K562 (cell line): ENCODE results near the gene SLC2A4RG. TPM values are rescaled to one million over a fixed set of nuclear protein-coding genes. Genes with fewer than 3 reads are reported as not detected.

Experiments
- ADNP ChIP-seq: fragments of 200-800 bp; sonication (Bioruptor generic); IDR thresholded peaks from 2 replicates; pipeline ENCODE4 v1.6.1; 2016; ENCODE audit warnings: missing genetic modification characterization, missing compliant biosample characterization
- ARID3A ChIP-seq: IDR thresholded peaks from 2 replicates; pipeline ENCODE4 v1.6.1; 2012; ENCODE audit warnings: low read depth, low read length, improper control_type of control experiment, borderline replicate concordance
- CEBPG ChIP-seq, 3 experiments: fragments of 200-800 bp in 1 of 3; sonication (Bioruptor generic) in 1 of 3; sonication (generic) in 1 of 3; formaldehyde crosslinking in 1 of 3; IDR thresholded peaks in 2 of 3; conservative IDR thresholded peaks in 1 of 3; 2 replicates each; pipeline versions ENCODE4 v1.6.1 to v1.8.0; 2016 to 2022; ENCODE audit warnings: missing compliant biosample characterization in 2 of 3, missing genetic modification characterization in 2 of 3, mild to moderate bottlenecking in 1 of 3, missing genetic modification reagents in 1 of 3
- E2F6 ChIP-seq, 2 experiments: IDR thresholded peaks; 2 replicates each; pipeline ENCODE4 v1.6.1; 2011; ENCODE audit warnings: borderline replicate concordance in 1 of 2, control low read depth in 1 of 2, low read depth in 1 of 2, low read length in 1 of 2, mild to moderate bottlenecking in 1 of 2, mixed read lengths in 1 of 2, moderate library complexity in 1 of 2; ENCODE audit not compliant: insufficient read depth in 1 of 2, insufficient read length in 1 of 2, poor library complexity in 1 of 2, severe bottlenecking in 1 of 2; ENCODE audit errors: extremely low read depth in 1 of 2
- ELK1 ChIP-seq: sonication (generic); formaldehyde crosslinking; IDR thresholded peaks from 2 replicates; pipeline ENCODE4 v1.8.1; 2022; ENCODE audit warnings: missing genetic modification reagents
- FOSL1 ChIP-seq: fragments of 200-800 bp; sonication (Bioruptor generic); conservative IDR thresholded peaks from 2 replicates; pipeline ENCODE4 v1.6.1; 2016; ENCODE audit warnings: missing genetic modification characterization, missing compliant biosample characterization
- GABPA ChIP-seq: fragments of 200-800 bp; sonication (Bioruptor generic); conservative IDR thresholded peaks from 2 replicates; pipeline ENCODE4 v1.6.1; 2016; ENCODE audit warnings: low read depth, missing genetic modification characterization, missing compliant biosample characterization
- GTF2E2 ChIP-seq: fragments of 200-800 bp; sonication (Bioruptor generic); IDR thresholded peaks from 2 replicates; pipeline ENCODE4 v1.6.1; 2016; ENCODE audit warnings: missing genetic modification characterization, missing compliant biosample characterization
- JUND ChIP-seq, 2 experiments: IDR thresholded peaks; 2 replicates in 1 of 2; 3 replicates in 1 of 2; pipeline ENCODE4 v1.6.1; 2011; ENCODE audit warnings: borderline replicate concordance in 2 of 2, low read depth in 2 of 2, low read length in 2 of 2, improper control_type of control experiment in 1 of 2, missing biosample characterization in 1 of 2, missing genetic modification characterization in 1 of 2, missing genetic modification reagents in 1 of 2
- NEUROD1 ChIP-seq: fragments of 150-350 bp; IDR thresholded peaks from 2 replicates; pipeline ENCODE4 v1.6.1; 2014; ENCODE audit warnings: borderline replicate concordance, low read length, low read depth; ENCODE audit not compliant: partially characterized antibody
- POLR2B ChIP-seq: fragments of 450-650 bp; IDR thresholded peaks from 2 replicates; pipeline ENCODE4 v1.6.1; 2018; ENCODE audit warnings: low read depth; ENCODE audit not compliant: partially characterized antibody
- SETDB1 ChIP-seq: IDR thresholded peaks from one replicate; pipeline ENCODE4 v1.6.1; 2012; ENCODE audit warnings: low read length, control low read depth, inconsistent platforms
- TARDBP ChIP-seq: fragments of 450-650 bp; IDR thresholded peaks from 2 replicates; pipeline ENCODE4 v1.6.1; 2016
- ZFX ChIP-seq: sonication (generic); formaldehyde crosslinking; IDR thresholded peaks from 2 replicates; pipeline ENCODE4 v1.8.0; 2022; ENCODE audit warnings: mild to moderate bottlenecking, missing genetic modification reagents, moderate library complexity
- ZNF280B ChIP-seq: fragments of 250-450 bp; sonication (Bioruptor Pico); IDR thresholded peaks from 2 replicates; pipeline ENCODE4 v1.5.1; 2021; ENCODE audit warnings: mild to moderate bottlenecking
- ZNF354B ChIP-seq: fragments of 250-450 bp; sonication (Bioruptor Pico); IDR thresholded peaks from 2 replicates; pipeline ENCODE4 v1.4.0; 2020
- ZNF408 ChIP-seq: fragments of 250-450 bp; sonication (Bioruptor Pico); IDR thresholded peaks from 2 replicates; pipeline ENCODE4 v1.4.0; 2020; ENCODE audit warnings: low read depth, mild to moderate bottlenecking, moderate library complexity
- ZNF444 ChIP-seq: fragments of 250-450 bp; sonication (Bioruptor Pico); IDR thresholded peaks from 2 replicates; pipeline ENCODE4 v1.4.0; 2020; ENCODE audit warnings: mild to moderate bottlenecking, moderate library complexity
- ZNF445 ChIP-seq: fragments of 250-450 bp; sonication (Bioruptor Pico); IDR thresholded peaks from 2 replicates; pipeline ENCODE4 v1.4.0; 2020; ENCODE audit warnings: low read depth, mild to moderate bottlenecking, moderate library complexity
- ZNF668 ChIP-seq: fragments of 250-450 bp; sonication (Bioruptor Pico); IDR thresholded peaks from 2 replicates; pipeline ENCODE4 v1.8.0; 2022; ENCODE audit warnings: mild to moderate bottlenecking, inconsistent platforms
- ZSCAN32 ChIP-seq: fragments of 450-650 bp; formaldehyde crosslinking; IDR thresholded peaks from 2 replicates; pipeline ENCODE4 v1.4.0; 2020; ENCODE audit warnings: mild to moderate bottlenecking, moderate library complexity
- polyA plus RNA-seq, 8 experiments: library from polyadenylated mRNA; depleted of rRNA in 4 of 8; stranded (reverse) in 5 of 8; unstranded in 3 of 8; fragments of >200 nt; fragmentation: Nextera tagmentation in 2 of 8; fragmentation: Illumina TruSeq in 1 of 8; extraction: Ambion mirVana in 2 of 8; extraction: Trizol in 1 of 8; gene quantifications; 2 replicates each; pipeline versions ENCODE4 v1.2.1 to v1.2.3, GENCODE V29; 2011 to 2014; ENCODE audit warnings: inconsistent platforms in 1 of 8, missing spikeins in 1 of 8
- total RNA-seq, 7 experiments: library from RNA; depleted of rRNA in 6 of 7; stranded (reverse); fragments of >200 nt in 6 of 7; fragmentation: Illumina TruSeq in 2 of 7; extraction: Trizol in 2 of 7; gene quantifications; 2 replicates each; pipeline versions ENCODE4 v1.2.1 to v1.2.3, GENCODE V29; 2011 to 2021; ENCODE audit warnings: low replicate concordance in 1 of 7

The SLC2A4RG gene
- total and polyA plus RNA-seq, 9 of the 15 experiments (the other 6 are each of a cell fraction or from before 2014, with no cell fraction given) = 0.34 to 97.3 (median 26.5) TPM

- TF ChIP-seq ZFX (peak; percentile 100), SETDB1 (no peak), ELK1 (no peak; the same call in 1 of the 2 replicates), ZNF280B (CRISPR knock-in tag) (no peak), ZSCAN32 (CRISPR knock-in tag) (no peak), ZNF445 (CRISPR knock-in tag) (no peak), ZNF408 (CRISPR knock-in tag) (no peak), POLR2B (peak; percentile 52), ZNF444 (CRISPR knock-in tag) (no peak), GABPA (tag) (peak; percentile 96), GTF2E2 (tag) (peak; percentile 78; the same call in 1 of the 2 replicates), FOSL1 (tag) (no peak; the same call in 1 of the 2 replicates), ARID3A (no peak), TARDBP (no peak; the same call in 1 of the 2 replicates), E2F6 (IDR thresholded peaks at IDR 0.05; ENCODE audit: borderline replicate concordance in 1 of 2, extremely low read depth in 1 of 2, insufficient read depth in 1 of 2, insufficient read length in 1 of 2, low read depth in 1 of 2, low read length in 1 of 2, poor library complexity in 1 of 2, severe bottlenecking in 1 of 2) (peak; percentile 75 to 92), NEUROD1 (peak; percentile 49), ADNP (tag) (no peak), ZNF354B (CRISPR knock-in tag) (no peak), JUND (IDR thresholded peaks at IDR 0.05; ENCODE audit: borderline replicate concordance, low read depth, low read length) (peak; percentile 52; the same call in 1 of the 2 replicates), JUND (tag; IDR thresholded peaks at IDR 0.05; ENCODE audit: borderline replicate concordance, low read depth, low read length) (peak; percentile 15; the same call in 1 of the 3 replicates), ZNF668 (no peak), CEBPG (CRISPR knock-in tag; IDR thresholded peaks at IDR 0.05) (no peak), CEBPG (tag; conservative IDR thresholded peaks at IDR 0.05 in 1 of 2, IDR thresholded peaks at IDR 0.05 in 1 of 2) (no peak)
Measured at GRCh38 chr20:63707558-63708300, 31.8 kb upstream of the SLC2A4RG start, which contains the start of the genes ARFRP1 and ZGPAT (continued).
